NCI-H1930 (cell line): ENCODE measurements around the gene RTN4RL2.
A peak's percentile ranks its signal among the peaks of the same experiment; 100 is the strongest.
"Not testable (repeated sequence)": the region's sequence is repeated elsewhere in the genome, so short reads cannot be mapped to it uniquely, and the experiment has no call there.

Experiments
- DNase-seq, 2 experiments: peaks; one replicate each; lab custom pipeline; 2025; lab: John Stamatoyannopoulos, UW

RTN4RL2 gene

DNA sequence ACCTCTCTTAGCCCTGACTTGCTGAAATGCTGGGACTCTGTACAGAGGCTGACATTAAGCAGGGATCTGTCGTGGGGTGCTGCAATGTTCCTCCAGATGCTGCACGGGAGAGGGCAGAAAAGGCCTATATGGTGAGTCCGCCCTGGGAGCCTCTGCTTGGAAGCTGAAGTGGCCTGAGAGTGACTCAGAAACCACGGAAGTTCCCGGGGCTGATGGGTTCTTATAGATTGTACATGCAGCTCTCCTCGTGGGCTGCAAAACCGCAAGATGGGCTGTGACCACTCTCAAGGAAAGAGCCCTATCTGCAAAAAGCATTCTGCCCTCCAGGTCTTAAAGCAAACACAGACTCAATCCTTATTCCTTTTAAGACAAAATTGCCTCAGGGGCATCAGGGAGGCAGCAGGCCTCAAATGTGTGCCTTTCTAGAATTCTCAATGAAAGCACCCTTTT lies 27.6 kb upstream of the RTN4RL2 start:
- no peak for DNase-seq

GRCh38 chr11:57434640-57435546 lies 25.4 kb upstream of the RTN4RL2 start:
- DNase-seq = no peak

DNA sequence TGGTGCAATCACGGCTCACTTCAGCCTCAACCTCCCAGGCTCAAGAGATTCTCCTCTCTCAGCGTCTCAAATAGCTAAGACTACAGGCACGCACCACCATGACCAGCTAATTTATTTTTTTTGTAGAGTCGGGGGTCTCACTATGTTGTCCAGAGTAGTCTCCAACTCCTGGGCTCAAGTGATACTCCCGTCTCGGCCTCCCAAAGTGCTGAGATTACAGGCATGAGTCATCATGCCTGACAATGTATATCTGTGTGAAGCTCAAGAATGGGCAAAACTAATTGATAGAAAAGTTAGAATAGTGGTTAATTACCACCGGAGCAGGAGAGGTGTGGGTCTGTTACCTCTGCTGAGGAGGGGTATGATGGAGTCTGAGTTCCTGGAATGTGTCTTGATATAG lies 24.3 kb upstream of the RTN4RL2 start:
- DNase-seq = no peak

DNA sequence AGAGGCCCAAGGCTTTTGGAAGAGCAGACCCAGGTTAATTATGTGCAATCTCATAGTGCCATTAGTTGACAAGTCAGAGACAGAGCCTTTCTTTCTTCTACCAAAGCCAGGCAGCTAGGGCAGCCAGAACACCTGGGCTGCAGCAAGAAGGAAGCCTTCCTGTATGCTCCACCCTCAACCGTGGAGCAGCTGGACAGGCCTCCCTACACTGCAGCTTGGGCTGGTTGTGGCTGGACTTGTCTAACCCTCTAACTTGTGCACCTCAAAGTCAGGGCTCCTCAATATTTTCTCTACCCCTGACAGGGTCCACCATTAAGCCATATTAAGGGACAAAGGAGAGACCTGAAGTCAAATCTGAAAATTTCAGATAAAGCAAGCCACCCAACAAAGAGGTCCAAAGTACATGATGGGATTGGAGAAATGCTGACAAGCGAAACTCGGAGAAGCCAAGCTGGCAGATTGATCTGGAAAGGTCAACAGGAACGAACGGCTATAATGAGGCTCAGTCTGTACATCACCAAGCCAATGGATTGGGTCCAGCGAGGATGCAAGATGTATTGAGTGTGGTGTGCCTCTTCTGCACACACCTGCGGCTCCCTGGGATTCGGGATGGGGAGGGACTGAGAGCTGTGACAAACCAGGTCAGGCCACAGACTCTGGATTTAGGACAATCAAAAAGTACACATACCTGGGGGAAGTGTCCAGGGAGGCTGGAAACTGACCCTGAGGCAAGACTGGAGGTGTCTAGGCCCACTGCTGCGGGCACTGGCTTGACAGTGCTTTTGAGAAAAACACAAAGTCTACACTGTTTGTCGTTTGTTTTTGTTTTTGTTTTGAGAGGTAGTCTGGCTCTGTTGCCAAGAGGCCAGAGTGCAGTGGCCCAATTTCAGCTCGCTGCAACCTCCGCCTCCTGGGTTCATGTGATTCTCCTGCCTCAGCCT lies 21.7 kb upstream of the RTN4RL2 start:
- no peak for DNase-seq

DNA sequence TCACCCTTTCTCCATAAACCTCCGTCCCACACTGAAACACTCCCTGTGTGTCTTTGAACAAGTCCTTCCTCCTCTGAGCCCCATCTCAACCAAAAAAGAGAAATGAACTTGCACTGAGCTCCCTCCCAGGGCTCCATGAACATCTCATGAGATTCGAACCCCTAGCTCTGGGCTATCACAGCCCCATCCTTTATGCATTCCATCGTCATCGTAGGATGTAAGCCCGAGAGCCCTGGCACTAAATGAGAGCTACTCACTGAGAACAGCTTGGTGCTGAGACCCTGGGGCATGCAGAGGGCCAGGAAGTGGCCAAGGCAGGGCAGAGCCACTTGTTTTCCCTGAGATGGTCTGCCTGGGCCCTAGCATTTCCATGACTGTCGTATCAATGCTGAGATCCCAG lies 20.5 kb upstream of the RTN4RL2 start:
- no peak for DNase-seq

DNA sequence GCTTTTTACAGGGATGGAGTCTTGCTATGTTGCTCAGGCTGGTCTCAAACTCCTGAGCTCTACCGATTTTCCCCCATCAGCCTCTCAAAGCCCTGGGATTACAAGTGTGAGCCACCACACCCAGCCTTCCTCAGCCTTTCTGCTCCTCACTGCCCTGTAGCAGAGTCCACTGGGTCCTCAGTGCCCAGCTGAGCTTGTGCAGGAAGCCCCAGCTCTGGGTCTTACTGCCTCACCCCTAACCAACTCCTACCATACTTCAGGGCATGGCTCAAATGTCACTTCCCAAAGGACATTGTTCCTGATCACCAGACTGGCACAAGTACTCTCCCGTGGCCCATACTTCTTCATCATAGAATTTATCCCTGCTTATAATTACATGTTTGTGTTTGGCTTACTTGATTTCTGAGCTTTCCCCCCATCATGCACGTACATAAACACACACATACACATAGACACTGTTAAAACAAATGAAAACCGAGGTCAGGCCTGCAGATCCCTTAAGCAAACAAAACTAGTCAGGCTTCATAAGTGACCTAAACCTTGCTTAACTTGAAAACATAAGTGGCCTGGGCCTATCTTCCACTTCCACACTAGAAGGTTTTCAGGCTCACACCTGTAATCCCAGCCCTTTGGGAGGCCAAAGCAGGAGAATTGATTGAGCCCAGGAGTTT lies 19.4 kb upstream of the RTN4RL2 start:
- DNase-seq = no peak

GRCh38 chr11:57444362-57445121 lies 15.8 kb upstream of the RTN4RL2 start:
- no peak for DNase-seq

DNA sequence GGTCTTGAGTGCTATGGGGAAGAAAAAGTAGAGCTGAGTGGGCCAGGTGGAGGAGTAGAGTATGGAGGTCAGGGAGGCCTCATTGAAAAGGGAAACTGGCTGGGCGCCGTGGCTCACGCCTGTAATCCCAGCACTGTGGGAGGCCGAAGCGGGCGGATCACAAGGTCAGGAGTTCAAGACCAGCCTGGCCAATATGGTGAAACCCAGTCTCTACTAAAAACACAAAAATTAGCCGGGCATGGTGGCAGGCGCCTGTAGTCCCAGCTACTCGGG lies 15.3 kb upstream of the RTN4RL2 start:
- not testable (repeated sequence) for DNase-seq

DNA sequence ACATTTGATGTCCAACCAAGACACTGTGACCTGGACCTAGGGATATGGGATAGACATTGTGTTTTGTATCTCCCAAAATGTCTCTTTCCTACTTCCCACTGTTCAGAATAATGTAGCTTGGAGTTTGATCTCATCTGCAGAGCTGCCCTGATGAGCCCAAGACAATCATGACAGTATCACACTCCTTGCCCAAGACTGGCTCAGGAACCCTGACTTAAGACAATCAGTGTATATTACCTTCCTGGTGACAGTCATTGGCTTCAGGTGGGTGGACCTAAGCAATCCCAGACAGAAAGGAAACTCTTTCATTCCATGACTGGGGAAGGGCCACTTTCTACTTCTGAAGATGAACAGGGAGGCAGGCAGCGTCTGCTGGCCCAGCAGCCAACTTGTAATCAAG lies 14.3 kb upstream of the RTN4RL2 start:
- DNase-seq = no peak

- no peak for DNase-seq
These were observed 6.7 kb upstream of the RTN4RL2 start for GRCh38 chr11:57453543-57454177.

GRCh38 chr11:57456960-57457642 lies 3.2 kb upstream of the RTN4RL2 start:
- DNase-seq = peak; percentile 53 to 84

DNA sequence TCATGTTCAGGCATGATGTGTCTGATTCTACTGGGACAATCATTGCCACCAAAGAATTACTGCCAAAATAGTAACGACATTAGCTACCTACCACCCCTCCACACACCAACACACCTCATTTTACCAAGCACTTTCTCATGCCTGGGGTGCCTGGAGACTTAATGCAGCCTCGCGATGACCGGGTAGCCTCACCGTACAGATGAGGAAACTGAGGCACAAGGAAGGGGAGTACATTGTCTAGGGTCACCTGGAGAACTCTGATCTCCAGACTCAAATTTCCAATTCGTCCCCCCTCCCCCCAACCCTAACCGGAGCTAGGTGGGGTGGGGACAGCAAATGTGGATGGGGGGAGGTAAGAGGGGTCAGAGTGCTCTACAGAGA lies 2.7 kb upstream of the RTN4RL2 start:
- DNase-seq = no peak

DNA sequence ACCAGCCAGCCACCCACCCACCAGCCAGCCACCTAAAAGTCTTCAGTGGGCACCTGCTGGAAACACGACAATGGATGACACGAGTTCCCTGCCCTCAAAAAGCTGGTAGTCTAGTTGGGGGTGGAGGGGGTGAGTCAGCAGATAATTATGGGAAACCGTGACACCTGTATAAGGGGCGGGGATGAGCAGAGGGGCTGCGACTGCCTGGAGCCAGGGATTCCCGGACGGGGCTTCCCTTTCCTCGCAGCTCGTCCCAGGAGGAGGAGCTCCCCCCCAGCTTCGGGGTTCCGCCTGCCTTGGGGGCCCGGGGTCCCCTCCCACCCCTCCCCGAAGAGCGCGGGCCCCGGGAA lies 2.3 kb upstream of the RTN4RL2 start:
- no peak for DNase-seq

- peak in 1 of 2 experiments; percentile 41 for DNase-seq
These were observed 1.7 kb upstream of the RTN4RL2 start for GRCh38 chr11:57458410-57459163.

- DNase-seq = peak in 1 of 2 experiments; percentile 21
These were observed 935 bp upstream of the RTN4RL2 start for GRCh38 chr11:57459164-57460021.

DNA sequence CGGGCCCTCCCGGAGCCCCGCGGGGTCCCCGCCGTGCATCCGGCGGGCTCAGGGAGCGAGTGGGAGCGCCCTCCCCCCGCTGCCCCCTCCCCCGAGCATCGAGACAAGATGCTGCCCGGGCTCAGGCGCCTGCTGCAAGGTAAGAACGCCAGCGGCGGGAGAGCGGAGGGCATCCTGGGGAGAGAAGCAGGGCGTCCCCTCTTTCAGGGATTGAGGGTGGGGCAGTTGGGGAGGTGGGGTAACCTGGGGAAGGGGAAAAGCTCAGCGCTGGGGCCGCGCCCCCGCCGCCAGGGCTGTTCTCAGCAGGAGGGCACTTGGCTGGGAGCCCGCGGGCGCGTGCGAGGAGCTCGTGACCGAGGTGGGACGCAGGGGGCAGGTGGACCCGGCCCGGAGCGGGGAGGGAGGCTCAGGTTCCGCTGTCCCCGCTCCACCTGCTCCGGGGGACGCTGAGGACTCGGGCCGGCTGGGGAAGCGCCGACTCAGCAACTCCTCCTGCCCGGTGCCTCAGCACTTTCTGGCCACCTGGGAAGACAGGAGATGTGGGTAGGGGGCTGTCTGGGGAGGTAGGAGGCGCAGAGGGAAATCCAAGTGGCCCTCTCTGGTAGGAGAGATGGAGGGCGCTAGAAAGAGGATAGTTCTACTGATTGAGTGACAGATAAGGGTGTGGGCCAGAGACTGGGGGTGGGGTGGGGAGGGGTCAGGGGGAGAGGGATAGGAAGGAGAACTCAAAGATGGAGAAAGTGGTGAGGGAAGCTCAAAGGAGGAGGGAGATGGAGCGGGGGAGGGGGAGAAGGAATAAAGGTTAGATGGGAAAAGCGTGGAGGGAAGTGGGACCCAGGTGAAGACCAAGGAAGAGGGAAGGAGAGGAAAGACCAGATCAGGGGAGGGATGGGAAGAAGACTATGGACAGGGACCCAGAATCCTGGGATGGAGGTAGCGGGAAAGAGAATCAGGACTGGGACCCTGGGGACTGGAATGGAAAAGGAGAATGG lies 726 bp downstream of the RTN4RL2 start:
- no peak for DNase-seq

GRCh38 chr11:57461841-57462489 lies 1.6 kb downstream of the RTN4RL2 start:
- no peak for DNase-seq
